Non-pigmented ciliary epithelial cell (primary cell): ENCODE data around the gene SLMAP.

Experiments
- DNase-seq: peaks from one replicate; pipeline ENCODE4 v3.0.0-alpha.2; 2010; ENCODE audit warnings: low read depth

SLMAP gene

GRCh38 chr3:57943525-57944495 lies 187.7 kb downstream of the SLMAP start:
- no peak for DNase-seq

GRCh38 chr3:57946970-57947381 lies 190.9 kb downstream of the SLMAP start:
- DNase-seq, result no peak

- DNase-seq, result no peak
These were observed 192.1 kb downstream of the SLMAP start for GRCh38 chr3:57948080-57948671.

- no peak for DNase-seq
These were observed 192.7 kb downstream of the SLMAP start for GRCh38 chr3:57948781-57949242.

- DNase-seq, result no peak
These were observed 193.2 kb downstream of the SLMAP start for GRCh38 chr3:57949344-57949743.

- no peak for DNase-seq
These were observed 193.9 kb downstream of the SLMAP start for GRCh38 chr3:57949785-57950615.

- DNase-seq, result no peak
These were observed 195.2 kb downstream of the SLMAP start for GRCh38 chr3:57951066-57951882.

- peak; percentile 86 for DNase-seq
These were observed 196.1 kb downstream of the SLMAP start for GRCh38 chr3:57952208-57952631.

GRCh38 chr3:57952651-57953050 lies 196.5 kb downstream of the SLMAP start:
- no peak for DNase-seq

GRCh38 chr3:57953576-57953975 lies 197.5 kb downstream of the SLMAP start:
- DNase-seq, result no peak

- DNase-seq, result peak; percentile 76
These were observed 200.2 kb downstream of the SLMAP start for GRCh38 chr3:57956119-57956832.

GRCh38 chr3:57956833-57957174 lies 200.7 kb downstream of the SLMAP start:
- no peak for DNase-seq

- no peak for DNase-seq
These were observed 201.7 kb downstream of the SLMAP start for GRCh38 chr3:57957824-57958223.

GRCh38 chr3:57958642-57959422 lies 202.7 kb downstream of the SLMAP start:
- DNase-seq, result no peak

GRCh38 chr3:57959423-57960173 lies 203.5 kb downstream of the SLMAP start:
- DNase-seq, result no peak

- DNase-seq, result no peak
These were observed 204.0 kb downstream of the SLMAP start for GRCh38 chr3:57960174-57960505.

- no peak for DNase-seq
These were observed 205.2 kb downstream of the SLMAP start for GRCh38 chr3:57961177-57961827.

- DNase-seq, result no peak
These were observed 205.8 kb downstream of the SLMAP start for GRCh38 chr3:57961828-57962447.
